Activated CD4-positive, alpha-beta T cell treated with anti-CD3 and anti-CD28 coated beads, Interleukin-10, Interleukin-2, amounts not matched to agents 100 ng/mL and 50 ng/mL, durations not matched to agents 16 hours and 8 hours (primary cell): ENCODE results near the gene SRGAP3.
"Not testable (repeated sequence)": the region's sequence is repeated elsewhere in the genome, so short reads cannot be mapped to it uniquely, and the experiment has no call there.

Experiments used
- DNase-seq: peaks from one replicate; pipeline ENCODE4 v3.0.0-alpha.2; 2020

Gene SRGAP3

GRCh38 chr3:9109568-9109914 is 139.9 kb downstream of the SRGAP3 start:
- DNase-seq = no peak

DNA sequence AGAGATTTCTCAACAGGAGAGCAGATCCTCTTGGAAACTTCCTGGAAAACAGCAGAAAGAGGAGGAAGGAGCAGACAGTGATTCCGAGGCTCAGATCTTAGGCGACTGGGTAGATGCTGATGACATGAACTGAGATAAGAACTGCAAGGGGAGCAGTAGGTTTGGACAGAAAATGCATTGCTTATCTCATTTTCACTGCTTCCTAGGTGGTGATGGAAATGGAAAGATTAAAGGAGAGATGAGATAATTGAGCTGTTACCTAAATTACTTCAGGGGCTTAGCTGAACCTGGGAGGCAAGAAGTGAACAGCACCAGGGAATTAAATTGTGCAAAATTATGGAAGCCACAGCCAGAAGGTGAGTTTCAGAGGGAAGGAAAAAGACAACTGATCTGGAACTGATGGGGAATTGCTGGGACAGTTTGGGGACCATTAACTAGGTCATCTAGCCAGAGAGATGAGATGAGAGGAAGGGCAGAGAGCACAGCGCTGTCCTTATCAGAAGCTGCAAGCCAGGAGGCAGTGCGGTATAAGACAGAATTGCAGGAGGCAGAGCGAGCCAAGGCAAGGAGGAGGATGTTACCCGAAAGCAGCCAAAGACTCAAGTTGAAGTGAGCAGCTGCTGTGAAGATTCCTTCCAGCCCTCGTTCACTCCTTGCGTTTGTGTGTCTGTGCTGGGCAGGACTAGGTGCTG is 140.4 kb downstream of the SRGAP3 start:
- no peak for DNase-seq

DNA sequence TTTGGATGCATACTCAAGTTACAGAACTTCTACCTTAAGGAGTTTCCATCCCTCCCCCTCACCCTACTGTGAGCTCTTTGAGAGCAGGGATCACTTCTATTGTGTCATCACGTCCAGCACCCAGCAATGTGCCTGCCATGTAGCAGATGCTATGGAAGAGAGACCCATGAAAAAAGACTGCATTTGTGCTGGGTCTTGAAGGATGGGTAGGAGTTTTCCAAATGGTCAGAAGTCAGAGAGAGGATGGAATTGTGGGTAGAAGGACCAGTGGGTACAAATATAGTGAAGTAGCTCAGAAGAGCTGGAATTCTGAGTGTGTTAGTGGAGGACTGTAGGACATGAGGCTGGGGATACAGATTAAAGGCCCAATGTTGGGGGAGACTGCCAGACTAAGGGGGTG is 141.7 kb downstream of the SRGAP3 start:
- DNase-seq = no peak

GRCh38 chr3:9105421-9105820 is 144.0 kb downstream of the SRGAP3 start:
- DNase-seq = no peak

- DNase-seq = no peak
Measured at GRCh38 chr3:9104121-9104520, 145.3 kb downstream of the SRGAP3 start.

- DNase-seq = no peak
Measured at GRCh38 chr3:9102240-9102981, 147.0 kb downstream of the SRGAP3 start.

GRCh38 chr3:9101286-9101685 is 148.2 kb downstream of the SRGAP3 start:
- no peak for DNase-seq

GRCh38 chr3:9100513-9100894 is 148.9 kb downstream of the SRGAP3 start:
- DNase-seq = no peak

- no peak for DNase-seq
Measured at GRCh38 chr3:9099702-9100512, 149.5 kb downstream of the SRGAP3 start.

- no peak for DNase-seq
Measured at GRCh38 chr3:9098716-9099675, 150.4 kb downstream of the SRGAP3 start.

GRCh38 chr3:9097495-9097894 is 152.0 kb downstream of the SRGAP3 start:
- DNase-seq = no peak

DNA sequence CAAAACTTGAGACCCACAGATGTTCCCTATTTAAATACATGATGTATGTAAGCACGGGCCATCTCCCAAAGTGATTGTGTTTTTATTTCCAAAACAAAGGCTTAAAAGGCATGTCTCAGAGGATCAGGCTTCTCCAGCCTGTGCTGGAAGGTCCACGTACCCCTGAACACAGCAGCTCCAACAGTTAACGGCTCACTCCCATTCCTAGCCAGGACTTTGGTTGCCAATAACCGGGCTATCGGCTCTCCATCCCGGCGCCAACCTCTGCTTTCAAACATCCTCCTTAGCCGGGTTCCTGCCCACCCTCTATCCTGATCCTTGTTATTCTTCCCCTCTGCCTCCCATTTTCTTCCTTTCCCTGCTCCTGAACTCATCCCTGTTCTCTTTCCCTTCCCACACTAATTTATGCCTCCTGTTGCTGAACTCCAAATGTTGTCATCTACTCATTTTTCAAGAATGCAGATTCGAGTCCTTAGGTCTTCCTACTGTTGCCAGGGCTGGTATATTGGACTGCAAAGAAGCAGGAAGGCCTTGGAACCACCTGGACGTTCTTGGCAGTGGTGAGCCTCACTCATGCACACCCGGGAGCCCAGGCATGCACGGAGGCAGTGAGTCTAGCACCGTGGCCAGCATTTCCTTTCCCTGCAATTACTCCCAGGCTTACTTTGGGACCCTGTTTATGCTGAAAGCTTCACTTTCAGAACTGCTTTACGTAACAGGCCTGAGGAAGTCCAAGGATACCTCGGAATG is 157.8 kb downstream of the SRGAP3 start:
- DNase-seq = no peak

GRCh38 chr3:9088441-9089353 is 160.7 kb downstream of the SRGAP3 start:
- DNase-seq = no peak

DNA sequence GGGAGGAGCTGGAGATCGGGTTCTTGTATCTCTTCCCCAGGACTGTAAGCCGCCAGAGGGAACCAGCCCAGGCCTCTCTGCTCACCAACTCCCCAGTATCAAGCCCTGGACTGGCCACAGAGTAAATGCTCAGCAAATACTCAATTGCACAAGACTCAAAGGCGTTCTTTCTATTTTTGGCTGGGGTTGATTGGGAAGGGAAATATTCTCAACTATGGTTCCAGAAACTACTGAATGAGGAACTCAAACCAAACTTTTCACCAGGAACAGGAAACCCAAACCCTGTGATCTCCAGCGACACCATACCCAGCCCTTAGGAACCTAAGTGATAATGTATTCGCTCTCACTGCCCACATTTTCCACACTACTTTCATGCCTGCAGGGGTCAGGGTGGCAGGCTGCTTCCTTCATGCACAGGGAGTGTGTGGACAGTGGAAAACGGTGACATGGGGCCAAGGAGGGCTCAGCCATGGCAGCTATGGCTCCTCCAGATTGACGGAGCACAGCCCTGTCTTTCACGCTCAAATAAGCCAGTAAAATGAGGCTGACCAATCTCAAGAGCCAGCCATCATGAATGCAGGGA is 161.5 kb downstream of the SRGAP3 start:
- DNase-seq = no peak

DNA sequence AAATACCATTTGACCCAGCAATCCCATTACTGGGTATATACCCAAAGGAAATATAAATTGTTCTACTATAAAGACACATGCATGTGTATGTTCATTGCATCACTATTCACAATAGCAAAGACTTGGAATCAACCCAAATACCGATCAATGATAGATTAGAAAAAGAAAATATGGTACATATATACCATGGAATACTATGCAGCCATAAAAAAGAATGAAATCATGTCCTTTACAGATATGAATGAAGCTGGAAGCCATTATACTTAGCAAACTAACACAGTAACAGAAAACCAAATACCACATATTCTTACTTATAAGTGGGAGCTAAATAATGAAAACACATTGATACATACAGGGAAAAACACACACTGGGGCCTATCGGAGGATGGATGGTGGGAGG is 164.0 kb downstream of the SRGAP3 start:
- DNase-seq = not testable (repeated sequence)

- no peak for DNase-seq
Measured at GRCh38 chr3:9081184-9081818, 168.1 kb downstream of the SRGAP3 start.

GRCh38 chr3:9080163-9080562 is 169.3 kb downstream of the SRGAP3 start:
- peak; percentile 22 for DNase-seq

- no peak for DNase-seq
Measured at GRCh38 chr3:9079676-9080075, 169.8 kb downstream of the SRGAP3 start.

GRCh38 chr3:9078561-9079240 is 170.7 kb downstream of the SRGAP3 start:
- peak; percentile 26 for DNase-seq
